HEK293 (cell line): Measurements from ENCODE around the gene DUOX1.
A peak's percentile ranks its signal among the peaks of the same experiment; 100 is the strongest.

Experiments
- CTCF ChIA-PET: fragments of 350-600 bp; formaldehyde crosslinking; extraction: SDS; loops from one replicate; lab custom pipeline; 2021; ENCODE audit warnings: antibody characterized with exemption; lab: Yijun Ruan, JAX
- POLR2A ChIA-PET: fragments of 300-600 bp; formaldehyde crosslinking; extraction: SDS; loops from one replicate; lab custom pipeline; 2020; ENCODE audit warnings: antibody characterized with exemption, inconsistent platforms; lab: Yijun Ruan, JAX
- H3K27ac ChIP-seq: fragments of 200-500 bp; sonication (Bioruptor generic); 2 replicates; pipeline ENCODE4 v1.5.1; 2014; ENCODE audit warnings: low read depth, low read length, control low read depth, inconsistent platforms; ENCODE audit errors: extremely low read depth
- H3K36me3 ChIP-seq, 2 experiments: fragments of 200-500 bp in 1 of 2; sonication (Bioruptor generic) in 1 of 2; 1 replicate in 1 of 2; 2 replicates in 1 of 2; pipeline ENCODE4 v1.5.1; 2014 to 2017; ENCODE audit warnings: inconsistent platforms in 2 of 2, low read length in 2 of 2; ENCODE audit not compliant: control insufficient read depth in 2 of 2, insufficient read depth in 1 of 2
- H3K4me1 ChIP-seq: fragments of 200-500 bp; sonication (Bioruptor generic); 2 replicates; pipeline ENCODE4 v1.5.1; 2014; ENCODE audit warnings: mild to moderate bottlenecking, low read length, inconsistent platforms; ENCODE audit not compliant: control insufficient read depth, insufficient read depth
- H3K4me3 ChIP-seq: 2 replicates; pipeline ENCODE4 v1.5.1; 2011; ENCODE audit warnings: low read depth, mild to moderate bottlenecking, control low read depth, low read length, moderate library complexity
- H3K9me3 ChIP-seq: fragments of 200-500 bp; sonication (Bioruptor generic); 2 replicates; pipeline ENCODE4 v1.5.1; 2014; ENCODE audit warnings: low read depth, low read length, inconsistent platforms; ENCODE audit not compliant: control insufficient read depth, insufficient read depth
- KLF7 ChIP-seq: fragments of 450-650 bp; formaldehyde crosslinking; IDR thresholded peaks from 2 replicates; pipeline ENCODE4 v1.5.1; 2016; ENCODE audit warnings: missing biosample characterization, missing genetic modification characterization, borderline replicate concordance
- KLF8 ChIP-seq: fragments of 450-650 bp; formaldehyde crosslinking; IDR thresholded peaks from 2 replicates; pipeline ENCODE4 v1.5.1; 2016; ENCODE audit warnings: missing biosample characterization, missing genetic modification characterization
- KLF9 ChIP-seq: fragments of 450-650 bp; formaldehyde crosslinking; IDR thresholded peaks from 2 replicates; pipeline ENCODE4 v1.5.1; 2016; ENCODE audit warnings: missing biosample characterization, missing genetic modification characterization, low read depth
- MEIS1 ChIP-seq: sonication (generic); formaldehyde crosslinking; IDR thresholded peaks from 2 replicates; pipeline ENCODE4 v1.8.1; 2022; ENCODE audit warnings: missing genetic modification reagents, mild to moderate bottlenecking, borderline replicate concordance
- ZBTB48 ChIP-seq: fragments of 450-650 bp; formaldehyde crosslinking; IDR thresholded peaks from 2 replicates; pipeline ENCODE4 v1.5.1; 2016; ENCODE audit warnings: missing biosample characterization, missing genetic modification characterization
- ZFP3 ChIP-seq: fragments of 450-650 bp; formaldehyde crosslinking; IDR thresholded peaks from 2 replicates; pipeline ENCODE4 v1.5.1; 2016; ENCODE audit warnings: low read depth, missing biosample characterization, missing genetic modification characterization
- ZFP37 ChIP-seq: fragments of 450-650 bp; formaldehyde crosslinking; IDR thresholded peaks from 2 replicates; pipeline ENCODE4 v1.5.1; 2016; ENCODE audit warnings: missing biosample characterization, missing genetic modification characterization
- ZNF140 ChIP-seq: fragments of 450-650 bp; formaldehyde crosslinking; IDR thresholded peaks from 2 replicates; pipeline ENCODE4 v1.5.1; 2016; ENCODE audit warnings: missing biosample characterization, missing genetic modification characterization
- ZNF16 ChIP-seq: fragments of 450-650 bp; formaldehyde crosslinking; IDR thresholded peaks from 2 replicates; pipeline ENCODE4 v1.5.1; 2016; ENCODE audit warnings: low read depth, missing biosample characterization, missing genetic modification characterization
- ZNF169 ChIP-seq: fragments of 450-650 bp; formaldehyde crosslinking; IDR thresholded peaks from 2 replicates; pipeline ENCODE4 v1.5.1; 2016; ENCODE audit warnings: missing biosample characterization, missing genetic modification characterization
- ZNF23 ChIP-seq: fragments of 450-650 bp; formaldehyde crosslinking; IDR thresholded peaks from 2 replicates; pipeline ENCODE4 v1.5.1; 2016; ENCODE audit warnings: missing biosample characterization, missing genetic modification characterization, borderline replicate concordance
- ZNF280D ChIP-seq: fragments of 450-650 bp; formaldehyde crosslinking; IDR thresholded peaks from 2 replicates; pipeline ENCODE4 v1.5.1; 2016; ENCODE audit warnings: missing biosample characterization, missing genetic modification characterization
- ZNF423 ChIP-seq: fragments of 450-650 bp; formaldehyde crosslinking; IDR thresholded peaks from 2 replicates; pipeline ENCODE4 v1.5.1; 2016; ENCODE audit warnings: missing biosample characterization, missing genetic modification characterization
- ZNF664 ChIP-seq: fragments of 450-650 bp; formaldehyde crosslinking; IDR thresholded peaks from 2 replicates; pipeline ENCODE4 v1.5.1; 2016; ENCODE audit warnings: missing biosample characterization, missing genetic modification characterization
- ZNF830 ChIP-seq: fragments of 450-650 bp; IDR thresholded peaks from 2 replicates; pipeline ENCODE4 v1.5.0; 2018; ENCODE audit warnings: missing biosample characterization, missing genetic modification characterization, low read depth, mild to moderate bottlenecking, moderate library complexity
- TF ChIP-seq, protein P1 (sequence below): fragments of 450-650 bp; formaldehyde crosslinking; IDR thresholded peaks from 2 replicates; pipeline ENCODE4 v1.5.1; 2017; ENCODE audit warnings: missing biosample characterization, missing genetic modification characterization
- TF ChIP-seq, protein P2 (sequence below): fragments of 450-650 bp; formaldehyde crosslinking; IDR thresholded peaks from 2 replicates; pipeline ENCODE4 v1.5.1; 2016; ENCODE audit warnings: missing biosample characterization, missing genetic modification characterization
- TF ChIP-seq, protein P3 (sequence below): fragments of 450-650 bp; formaldehyde crosslinking; IDR thresholded peaks from 2 replicates; pipeline ENCODE4 v1.5.1; 2016; ENCODE audit warnings: missing biosample characterization, missing genetic modification characterization, borderline replicate concordance

The DUOX1 gene

GRCh38 chr15:45167631-45168205, 37.9 kb downstream of the DUOX1 start:
- Histone ChIP-seq H3K4me1 (0 out of 2 replicates have a peak, but pooled peaks cover 2% of the 10 kb centered on the region), H3K27ac (no peak overlapping the region), H3K36me3 (no peaks in the 10 kb centered on the region), H3K9me3 (no peaks in the 10 kb centered on the region), H3K4me3 (no peak overlapping the region; the same call in 1 of the 2 replicates)
- ChIA-PET POLR2A (interaction anchor here (0.9 to 2.5 kb wide), 2 partner anchors 20 to 33 kb away, joined by 3 to 13 read pairs; partner anchors contain the start of gene SHF), CTCF (interaction anchor here (0.6 to 1.8 kb wide), 10 partner anchors 9 to 290 kb away, joined by 3 to 9 read pairs (median 3); no protein-coding TSS in a partner anchor)
- TF ChIP-seq ZNF23 (tag by site-specific recombination) (no peak), ZBTB48 (tag by site-specific recombination) (peak; percentile 26; the same call in 1 of the 2 replicates)

DNA sequence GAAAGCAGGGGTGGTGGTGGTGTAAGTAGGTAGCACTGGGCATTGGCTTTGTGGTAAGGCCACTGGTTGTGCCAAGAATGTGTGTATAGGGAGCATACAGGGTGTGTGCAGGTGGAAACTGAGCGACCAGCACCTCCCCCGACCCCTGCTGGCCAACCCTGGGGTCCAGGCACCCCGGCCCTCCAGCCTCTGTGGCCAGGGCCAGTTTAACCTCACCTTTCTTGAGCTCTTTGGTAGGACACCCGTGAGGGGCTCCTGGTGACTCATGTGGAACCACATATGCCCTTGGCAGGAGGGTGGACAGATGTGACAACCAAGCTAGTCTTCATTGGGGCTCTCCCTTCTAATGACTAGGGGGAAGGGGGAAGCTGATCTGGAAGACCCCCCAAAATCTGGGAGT, 38.5 kb downstream of the DUOX1 start:
- CTCF ChIA-PET: interaction anchor here (0.6 to 1.8 kb wide), 11 partner anchors 8 to 289 kb away, joined by 3 to 9 read pairs (median 3); no protein-coding TSS in a partner anchor
- POLR2A ChIA-PET: interaction anchor here (0.9 to 2.5 kb wide), 2 partner anchors 19 to 32 kb away, joined by 3 to 13 read pairs; partner anchors contain the start of gene SHF
- no peak for TF ChIP-seq ZNF423 (tag by site-specific recombination)
- TF ChIP-seq ZNF140 (tag by site-specific recombination): no peak
- no peak for TF ChIP-seq ZNF830 (tag by site-specific recombination)
- TF ChIP-seq ZNF16 (tag by site-specific recombination): no peak
- TF ChIP-seq ZNF664 (tag by site-specific recombination): no peak
- TF ChIP-seq ZNF169: no peak
- TF ChIP-seq ZFP37 (tag by site-specific recombination): no peak
- TF ChIP-seq KLF7 (tag by site-specific recombination): no peak
- TF ChIP-seq, protein P1, sequence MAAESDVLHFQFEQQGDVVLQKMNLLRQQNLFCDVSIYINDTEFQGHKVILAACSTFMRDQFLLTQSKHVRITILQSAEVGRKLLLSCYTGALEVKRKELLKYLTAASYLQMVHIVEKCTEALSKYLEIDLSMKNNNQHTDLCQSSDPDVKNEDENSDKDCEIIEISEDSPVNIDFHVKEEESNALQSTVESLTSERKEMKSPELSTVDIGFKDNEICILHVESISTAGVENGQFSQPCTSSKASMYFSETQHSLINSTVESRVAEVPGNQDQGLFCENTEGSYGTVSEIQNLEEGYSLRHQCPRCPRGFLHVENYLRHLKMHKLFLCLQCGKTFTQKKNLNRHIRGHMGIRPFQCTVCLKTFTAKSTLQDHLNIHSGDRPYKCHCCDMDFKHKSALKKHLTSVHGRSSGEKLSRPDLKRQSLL: no peak
- TF ChIP-seq, all 188 proteins: peak for 0
- no peaks in the 10 kb centered on the region for H3K36me3 ChIP-seq
- H3K4me1 ChIP-seq: 0 out of 2 replicates have a peak, but pooled peaks cover 2% of the 10 kb centered on the region
- H3K27ac ChIP-seq: no peak overlapping the region
- H3K4me3 ChIP-seq: no peak overlapping the region
- no peaks in the 10 kb centered on the region for H3K9me3 ChIP-seq

DNA sequence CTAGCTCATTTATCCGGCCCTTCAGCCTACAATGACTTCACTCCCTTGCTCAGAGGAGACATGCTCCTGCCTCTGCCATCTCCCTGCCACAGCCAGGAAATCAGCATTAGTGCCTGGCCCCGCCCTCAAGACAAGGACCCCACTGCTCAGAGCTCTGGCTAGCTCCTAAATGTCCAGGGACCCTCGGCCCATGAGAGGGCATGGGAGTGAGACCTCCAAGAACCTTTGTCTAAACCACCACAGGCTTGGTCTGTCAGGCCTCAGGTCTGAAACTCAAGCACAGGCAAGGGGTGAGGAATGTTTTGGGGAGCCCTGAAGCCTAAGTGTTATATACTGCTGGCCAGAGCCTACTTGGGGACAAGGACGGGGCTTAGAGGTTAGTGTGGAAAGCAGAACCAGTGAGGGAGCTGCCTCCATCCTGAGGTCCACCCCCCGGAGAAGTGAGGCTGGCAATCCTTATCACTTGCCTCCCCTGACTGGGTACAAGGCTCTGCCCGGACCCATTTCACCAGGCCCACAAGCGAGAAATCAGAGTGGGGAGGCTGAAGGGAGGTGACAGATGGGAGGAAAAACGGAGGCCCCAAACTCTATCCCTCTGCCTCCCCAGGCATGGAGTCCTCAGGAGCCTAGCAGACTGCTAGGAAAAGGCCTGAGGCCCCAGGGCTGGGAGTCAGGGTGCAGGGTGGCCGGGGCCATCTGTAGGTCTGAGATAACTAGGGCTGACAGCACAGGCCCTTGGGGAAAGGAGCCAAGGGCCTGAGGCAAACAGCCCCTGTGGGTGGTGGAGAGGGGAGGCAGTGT, 39.2 kb downstream of the DUOX1 start:
- ChIA-PET POLR2A (interaction anchor here (0.9 to 2.5 kb wide), 2 partner anchors 18 to 31 kb away, joined by 3 to 13 read pairs; partner anchors contain the start of gene SHF), CTCF (interaction anchor here (0.9 to 1.8 kb wide), 5 partner anchors 14 to 261 kb away, joined by 3 to 9 read pairs (median 4); no protein-coding TSS in a partner anchor)
- no peak overlapping the region for H3K4me3 ChIP-seq
- H3K36me3 ChIP-seq: no peaks in the 10 kb centered on the region
- H3K27ac ChIP-seq: no peak overlapping the region
- no peaks in the 10 kb centered on the region for H3K9me3 ChIP-seq
- 0 out of 2 replicates have a peak, but pooled peaks cover 2% of the 10 kb centered on the region for H3K4me1 ChIP-seq
- TF ChIP-seq ZNF280D (tag by site-specific recombination) (no peak), KLF9 (tag by site-specific recombination) (no peak), KLF8 (tag by site-specific recombination) (no peak), ZFP3 (tag by site-specific recombination) (no peak), ZNF23 (tag by site-specific recombination) (no peak), MEIS1 (CRISPR knock-in tag) (no peak)
- TF ChIP-seq, protein P2, sequence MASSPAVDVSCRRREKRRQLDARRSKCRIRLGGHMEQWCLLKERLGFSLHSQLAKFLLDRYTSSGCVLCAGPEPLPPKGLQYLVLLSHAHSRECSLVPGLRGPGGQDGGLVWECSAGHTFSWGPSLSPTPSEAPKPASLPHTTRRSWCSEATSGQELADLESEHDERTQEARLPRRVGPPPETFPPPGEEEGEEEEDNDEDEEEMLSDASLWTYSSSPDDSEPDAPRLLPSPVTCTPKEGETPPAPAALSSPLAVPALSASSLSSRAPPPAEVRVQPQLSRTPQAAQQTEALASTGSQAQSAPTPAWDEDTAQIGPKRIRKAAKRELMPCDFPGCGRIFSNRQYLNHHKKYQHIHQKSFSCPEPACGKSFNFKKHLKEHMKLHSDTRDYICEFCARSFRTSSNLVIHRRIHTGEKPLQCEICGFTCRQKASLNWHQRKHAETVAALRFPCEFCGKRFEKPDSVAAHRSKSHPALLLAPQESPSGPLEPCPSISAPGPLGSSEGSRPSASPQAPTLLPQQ: no peak
- TF ChIP-seq, protein P3, sequence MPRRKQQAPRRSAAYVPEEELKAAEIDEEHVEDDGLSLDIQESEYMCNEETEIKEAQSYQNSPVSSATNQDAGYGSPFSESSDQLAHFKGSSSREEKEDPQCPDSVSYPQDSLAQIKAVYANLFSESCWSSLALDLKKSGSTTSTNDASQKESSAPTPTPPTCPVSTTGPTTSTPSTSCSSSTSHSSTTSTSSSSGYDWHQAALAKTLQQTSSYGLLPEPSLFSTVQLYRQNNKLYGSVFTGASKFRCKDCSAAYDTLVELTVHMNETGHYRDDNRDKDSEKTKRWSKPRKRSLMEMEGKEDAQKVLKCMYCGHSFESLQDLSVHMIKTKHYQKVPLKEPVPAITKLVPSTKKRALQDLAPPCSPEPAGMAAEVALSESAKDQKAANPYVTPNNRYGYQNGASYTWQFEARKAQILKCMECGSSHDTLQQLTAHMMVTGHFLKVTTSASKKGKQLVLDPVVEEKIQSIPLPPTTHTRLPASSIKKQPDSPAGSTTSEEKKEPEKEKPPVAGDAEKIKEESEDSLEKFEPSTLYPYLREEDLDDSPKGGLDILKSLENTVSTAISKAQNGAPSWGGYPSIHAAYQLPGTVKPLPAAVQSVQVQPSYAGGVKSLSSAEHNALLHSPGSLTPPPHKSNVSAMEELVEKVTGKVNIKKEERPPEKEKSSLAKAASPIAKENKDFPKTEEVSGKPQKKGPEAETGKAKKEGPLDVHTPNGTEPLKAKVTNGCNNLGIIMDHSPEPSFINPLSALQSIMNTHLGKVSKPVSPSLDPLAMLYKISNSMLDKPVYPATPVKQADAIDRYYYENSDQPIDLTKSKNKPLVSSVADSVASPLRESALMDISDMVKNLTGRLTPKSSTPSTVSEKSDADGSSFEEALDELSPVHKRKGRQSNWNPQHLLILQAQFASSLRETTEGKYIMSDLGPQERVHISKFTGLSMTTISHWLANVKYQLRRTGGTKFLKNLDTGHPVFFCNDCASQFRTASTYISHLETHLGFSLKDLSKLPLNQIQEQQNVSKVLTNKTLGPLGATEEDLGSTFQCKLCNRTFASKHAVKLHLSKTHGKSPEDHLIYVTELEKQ (tag by site-specific recombination): no peak
